Thymus (tissue), 14 donors: Measurements from ENCODE around the gene KDM8. TPM values are rescaled to one million over a fixed set of nuclear protein-coding genes. Genes with fewer than 3 reads are reported as not detected.

Experiments used
- DNase-seq, 9 donors: peaks; one replicate each; pipeline ENCODE4 v3.0.0-alpha.2; 2013; ENCODE audit warnings: low spot score in 9 of 9, low read depth in 6 of 9, missing footprints in 1 of 9
- H3K27ac ChIP-seq, 2 donors: one replicate each; pipeline ENCODE4 v1.5.1; 2013; ENCODE audit warnings: control low read depth in 1 of 2, low read depth in 1 of 2, low read length in 1 of 2, mild to moderate bottlenecking in 1 of 2, moderate library complexity in 1 of 2
- H3K27me3 ChIP-seq, 2 donors: one replicate each; pipeline ENCODE4 v1.5.1; 2013; ENCODE audit warnings: low read length in 1 of 2; ENCODE audit not compliant: control insufficient read depth in 2 of 2, insufficient read depth in 1 of 2
- H3K36me3 ChIP-seq, 2 donors: one replicate each; pipeline ENCODE4 v1.5.1; 2013; ENCODE audit warnings: low read length in 1 of 2, mild to moderate bottlenecking in 1 of 2, moderate library complexity in 1 of 2; ENCODE audit not compliant: control insufficient read depth in 2 of 2, insufficient read depth in 2 of 2
- H3K4me1 ChIP-seq, 2 donors: one replicate each; pipeline ENCODE4 v1.5.1; 2013; ENCODE audit warnings: low read length in 2 of 2; ENCODE audit not compliant: control insufficient read depth in 2 of 2, insufficient read depth in 2 of 2
- H3K4me3 ChIP-seq, 2 donors: one replicate each; pipeline ENCODE4 v1.5.1; 2013; ENCODE audit warnings: low read length in 2 of 2, control low read depth in 1 of 2, mild to moderate bottlenecking in 1 of 2
- H3K9me3 ChIP-seq, 2 donors: one replicate each; pipeline ENCODE4 v1.5.1; 2013; ENCODE audit warnings: low read length in 1 of 2, mild to moderate bottlenecking in 1 of 2; ENCODE audit not compliant: control insufficient read depth in 2 of 2, insufficient read depth in 1 of 2
- WGBS: extraction: QIAGEN DNeasy Blood & Tissue Kit; methylation state at CpG from one replicate; pipeline ENCODE4 v1.1.7; 2013; 5-methylcytosine and 5-hydroxymethylcytosine counted together
- long read RNA-seq, 10 donors: transcript quantifications; one replicate each; lab custom pipeline, GENCODE V29; 2026
- polyA plus RNA-seq: library from polyadenylated mRNA; stranded (reverse); fragments of 200-250 nt; gene quantifications from one replicate; pipeline ENCODE4 v1.2.3, GENCODE V29; 2013
- total RNA-seq: library from RNA; stranded (reverse); fragments of 120-200 nt; gene quantifications from one replicate; pipeline ENCODE4 v1.2.4, GENCODE V29; 2013
- donor health status: healthy.

Gene KDM8
- total RNA-seq, result 6.2 TPM
- polyA plus RNA-seq, result 7.1 TPM
- long read RNA-seq, donor 1, result 0 reads
- long read RNA-seq, donor 2, result 0 reads
- long read RNA-seq, donor 3, partial matches to known transcripts, result 0 of 2 reads
- long read RNA-seq, donor 3, other reads (novel, unspliced or antisense), result 0 of 2 reads
- long read RNA-seq, donor 4, partial matches to known transcripts, result 0 of 1 reads
- long read RNA-seq, donor 4, other reads (novel, unspliced or antisense), result 0 of 1 reads
- long read RNA-seq, donor 5, partial matches to known transcripts, result 0 of 3 reads
- long read RNA-seq, donor 5, other reads (novel, unspliced or antisense), result 0 of 3 reads
- long read RNA-seq, donor 6, partial matches to known transcripts, result 67 of 129 reads
- long read RNA-seq, donor 6, other reads (novel, unspliced or antisense), result 62 of 129 reads
- long read RNA-seq, donor 7, partial matches to known transcripts, result 53 of 145 reads
- long read RNA-seq, donor 7, other reads (novel, unspliced or antisense), result 92 of 145 reads
- long read RNA-seq, donor 8, partial matches to known transcripts, result 0 of 2 reads
- long read RNA-seq, donor 8, other reads (novel, unspliced or antisense), result 0 of 2 reads
- long read RNA-seq, donor 9, partial matches to known transcripts, result 0 of 1 reads
- long read RNA-seq, donor 9, other reads (novel, unspliced or antisense), result 0 of 1 reads
- long read RNA-seq, donor 10, result 0 reads

- Histone ChIP-seq H3K27me3 (no peaks in the 10 kb centered on the region), H3K27ac (peak within 1 kb of the TSS; percentile 99 to 100), H3K4me3 (peak within 1 kb of the TSS; percentile 90 to 97), H3K36me3 (no peaks in the 10 kb centered on the region), H3K9me3 (no peaks in the 10 kb centered on the region), H3K4me1 (peaks cover 14 to 30% of the 10 kb centered on the region in 2 donors)
- WGBS, result under 1% methylated on average over 70 of the region's 70 CpGs
- peak; percentile 95 to 100 (median 99) for DNase-seq
Observed at GRCh38 chr16:27203507-27204311, at the start of gene KDM8. TSS of gene KDM8 (plus strand) at chr16:27203526. CDS start at chr16:27210124, 6,598 bp downstream.

GRCh38 chr16:27154705-27155521, 48.4 kb upstream of the KDM8 start:
- Histone ChIP-seq H3K27ac (no peak overlapping the region), H3K36me3 (no peaks in the 10 kb centered on the region), H3K4me1 (peaks cover 0 to 3% of the 10 kb centered on the region in 2 donors), H3K4me3 (no peak overlapping the region), H3K9me3 (no peaks in the 10 kb centered on the region), H3K27me3 (no peaks in the 10 kb centered on the region)
- peak in 6 of 9 donors; percentile 21 to 71 (median 49) for DNase-seq
- WGBS, result 27% methylated on average over 24 of the region's 24 CpGs

- DNase-seq, result no peak
- peaks cover 0 to 3% of the 10 kb centered on the region in 2 donors for H3K4me1 ChIP-seq
- no peak overlapping the region for H3K4me3 ChIP-seq
- no peaks in the 10 kb centered on the region for H3K9me3 ChIP-seq
- H3K27me3 ChIP-seq, result no peaks in the 10 kb centered on the region
- WGBS, result 58% methylated on average over 3 of the region's 3 CpGs
- no peak overlapping the region for H3K27ac ChIP-seq
- H3K36me3 ChIP-seq, result no peaks in the 10 kb centered on the region
Observed at GRCh38 chr16:27156579-27156978, 46.7 kb upstream of the KDM8 start.

- Histone ChIP-seq H3K4me3 (no peak overlapping the region), H3K27me3 (no peaks in the 10 kb centered on the region), H3K9me3 (peaks cover 0 to 11% of the 10 kb centered on the region in 2 donors), H3K36me3 (no peaks in the 10 kb centered on the region), H3K4me1 (no peaks in the 10 kb centered on the region), H3K27ac (no peak overlapping the region)
- over 99% methylated on average over 3 of the region's 3 CpGs for WGBS
- DNase-seq, result no peak
Observed at GRCh38 chr16:27161398-27161797, 41.9 kb upstream of the KDM8 start.

- peaks cover 0 to 11% of the 10 kb centered on the region in 2 donors for H3K9me3 ChIP-seq
Observed at GRCh38 chr16:27164352-27164751, 39.0 kb upstream of the KDM8 start.

GRCh38 chr16:27165576-27165975, 37.8 kb upstream of the KDM8 start:
- Histone ChIP-seq H3K4me3 (no peak overlapping the region), H3K27ac (no peak overlapping the region), H3K9me3 (peaks cover 0 to 11% of the 10 kb centered on the region in 2 donors), H3K27me3 (peaks cover 0 to 3% of the 10 kb centered on the region in 2 donors), H3K4me1 (peaks cover 6 to 13% of the 10 kb centered on the region in 2 donors), H3K36me3 (no peaks in the 10 kb centered on the region)
- no peak for DNase-seq
- 95% methylated on average over 3 of the region's 3 CpGs for WGBS

More at GRCh38 chr16:27164352-27164751, 39.0 kb upstream of the KDM8 start:
- no peaks in the 10 kb centered on the region for H3K36me3 ChIP-seq
- peaks cover 0 to under 1% of the 10 kb centered on the region in 2 donors for H3K4me1 ChIP-seq
- H3K4me3 ChIP-seq, result no peak overlapping the region
- peaks cover 0 to 3% of the 10 kb centered on the region in 2 donors for H3K27me3 ChIP-seq
- no peak for DNase-seq
- no peak overlapping the region for H3K27ac ChIP-seq

GRCh38 chr16:27168790-27169189, 34.5 kb upstream of the KDM8 start:
- Histone ChIP-seq H3K27me3 (peaks cover 0 to 3% of the 10 kb centered on the region in 2 donors), H3K4me1 (peaks cover 14 to 25% of the 10 kb centered on the region in 2 donors), H3K27ac (no peak overlapping the region), H3K36me3 (no peaks in the 10 kb centered on the region), H3K9me3 (peaks cover 0 to 1% of the 10 kb centered on the region in 2 donors), H3K4me3 (no peak overlapping the region)
- 94% methylated on average over 8 of the region's 8 CpGs for WGBS
- DNase-seq, result no peak

- DNase-seq, result peak in 6 of 9 donors; percentile 39 to 84 (median 44)
- no peak overlapping the region for H3K27ac ChIP-seq
- no peak overlapping the region for H3K4me3 ChIP-seq
- 20% methylated on average over 6 of the region's 6 CpGs for WGBS
- H3K27me3 ChIP-seq, result peaks cover 0 to 3% of the 10 kb centered on the region in 2 donors
- peaks cover 21 to 33% of the 10 kb centered on the region in 2 donors for H3K4me1 ChIP-seq
- H3K9me3 ChIP-seq, result peaks cover 0 to 1% of the 10 kb centered on the region in 2 donors
- H3K36me3 ChIP-seq, result no peaks in the 10 kb centered on the region
Observed at GRCh38 chr16:27169511-27170071, 33.7 kb upstream of the KDM8 start.
